SU-DHL-6 (cell line): Measurements from ENCODE around the gene LYSMD1.

Source experiments
- CTCF ChIP-seq: fragments of 200-600 bp; sonication (generic); IDR thresholded peaks from one replicate; pipeline ENCODE4 v1.5.1; 2017; ENCODE audit warnings: antibody characterized with exemption, mild to moderate bottlenecking, low read length, moderate library complexity; ENCODE audit not compliant: insufficient read depth, poor library complexity, severe bottlenecking
- EZH2phosphoT487 ChIP-seq: fragments of 200-600 bp; sonication (generic), shearing (Covaris generic); conservative IDR thresholded peaks from 2 replicates; pipeline ENCODE4 v1.6.1; 2018; ENCODE audit warnings: mild to moderate bottlenecking, antibody characterized with exemption, low read length, moderate library complexity, mixed read lengths

GRCh38 chr1:151130987-151131586 lies 34.6 kb downstream of the LYSMD1 start:
- TF ChIP-seq CTCF: no peak
- no peak for TF ChIP-seq EZH2phosphoT487
